GM12864 (cell line): ENCODE results near the gene NXPH4.
A peak's percentile ranks its signal among the peaks of the same experiment; 100 is the strongest.

Source experiments
- DNase-seq: peaks from one replicate; pipeline ENCODE4 v3.0.0-alpha.2; 2011; ENCODE audit warnings: low read depth
- H3K4me3 ChIP-seq: 2 replicates; pipeline ENCODE4 v1.5.1; 2011; ENCODE audit warnings: mild to moderate bottlenecking, low read depth, low read length, control low read depth
- TF ChIP-seq, protein P1 (sequence below): IDR thresholded peaks from 2 replicates; pipeline ENCODE4 v1.5.1; 2011; ENCODE audit warnings: low read depth, mild to moderate bottlenecking, moderate library complexity, low read length, control low read depth, inconsistent platforms; ENCODE audit errors: missing control alignments

NXPH4 gene

DNA sequence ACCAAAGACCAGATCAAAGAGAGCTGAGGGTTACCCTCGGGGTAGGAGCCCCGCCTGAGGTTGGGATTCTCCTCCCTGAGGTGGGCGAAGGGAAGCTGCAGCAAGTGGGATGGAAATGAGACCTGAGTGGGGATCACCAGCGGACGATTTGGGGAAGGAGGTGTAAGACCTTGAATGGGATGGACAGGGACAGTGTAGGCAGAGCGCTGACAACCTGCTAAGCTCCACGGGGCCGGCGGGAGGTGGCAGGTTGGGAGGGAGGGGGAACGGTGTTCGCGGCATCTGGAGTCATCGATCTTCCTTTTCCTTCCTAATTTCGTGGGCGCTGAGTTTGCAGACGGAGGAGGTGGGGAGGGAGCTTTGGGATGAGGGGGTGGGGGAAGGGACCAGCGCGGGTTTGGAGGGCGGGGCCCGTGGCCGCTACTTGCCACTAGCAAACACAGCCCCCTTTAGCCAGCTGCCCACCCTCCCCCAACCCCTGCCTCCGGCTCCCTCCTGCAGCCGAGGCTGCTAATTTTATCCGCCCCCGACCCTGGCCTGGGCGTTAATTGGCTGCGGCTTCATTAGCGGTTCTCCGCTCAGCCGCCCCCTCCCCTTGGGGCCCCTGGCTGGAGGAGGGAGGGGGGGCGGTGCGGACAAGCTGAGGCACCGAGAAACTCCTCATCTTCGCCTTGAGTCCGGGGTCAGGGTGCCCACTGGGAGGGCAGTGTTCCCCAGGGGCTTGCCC, 10.2 kb downstream of the NXPH4 start:
- no peak for DNase-seq
- TF ChIP-seq, protein P1, sequence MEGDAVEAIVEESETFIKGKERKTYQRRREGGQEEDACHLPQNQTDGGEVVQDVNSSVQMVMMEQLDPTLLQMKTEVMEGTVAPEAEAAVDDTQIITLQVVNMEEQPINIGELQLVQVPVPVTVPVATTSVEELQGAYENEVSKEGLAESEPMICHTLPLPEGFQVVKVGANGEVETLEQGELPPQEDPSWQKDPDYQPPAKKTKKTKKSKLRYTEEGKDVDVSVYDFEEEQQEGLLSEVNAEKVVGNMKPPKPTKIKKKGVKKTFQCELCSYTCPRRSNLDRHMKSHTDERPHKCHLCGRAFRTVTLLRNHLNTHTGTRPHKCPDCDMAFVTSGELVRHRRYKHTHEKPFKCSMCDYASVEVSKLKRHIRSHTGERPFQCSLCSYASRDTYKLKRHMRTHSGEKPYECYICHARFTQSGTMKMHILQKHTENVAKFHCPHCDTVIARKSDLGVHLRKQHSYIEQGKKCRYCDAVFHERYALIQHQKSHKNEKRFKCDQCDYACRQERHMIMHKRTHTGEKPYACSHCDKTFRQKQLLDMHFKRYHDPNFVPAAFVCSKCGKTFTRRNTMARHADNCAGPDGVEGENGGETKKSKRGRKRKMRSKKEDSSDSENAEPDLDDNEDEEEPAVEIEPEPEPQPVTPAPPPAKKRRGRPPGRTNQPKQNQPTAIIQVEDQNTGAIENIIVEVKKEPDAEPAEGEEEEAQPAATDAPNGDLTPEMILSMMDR, result no peak
- H3K4me3 ChIP-seq, result no peak overlapping the region; the same call in 1 of the 2 replicates

DNA sequence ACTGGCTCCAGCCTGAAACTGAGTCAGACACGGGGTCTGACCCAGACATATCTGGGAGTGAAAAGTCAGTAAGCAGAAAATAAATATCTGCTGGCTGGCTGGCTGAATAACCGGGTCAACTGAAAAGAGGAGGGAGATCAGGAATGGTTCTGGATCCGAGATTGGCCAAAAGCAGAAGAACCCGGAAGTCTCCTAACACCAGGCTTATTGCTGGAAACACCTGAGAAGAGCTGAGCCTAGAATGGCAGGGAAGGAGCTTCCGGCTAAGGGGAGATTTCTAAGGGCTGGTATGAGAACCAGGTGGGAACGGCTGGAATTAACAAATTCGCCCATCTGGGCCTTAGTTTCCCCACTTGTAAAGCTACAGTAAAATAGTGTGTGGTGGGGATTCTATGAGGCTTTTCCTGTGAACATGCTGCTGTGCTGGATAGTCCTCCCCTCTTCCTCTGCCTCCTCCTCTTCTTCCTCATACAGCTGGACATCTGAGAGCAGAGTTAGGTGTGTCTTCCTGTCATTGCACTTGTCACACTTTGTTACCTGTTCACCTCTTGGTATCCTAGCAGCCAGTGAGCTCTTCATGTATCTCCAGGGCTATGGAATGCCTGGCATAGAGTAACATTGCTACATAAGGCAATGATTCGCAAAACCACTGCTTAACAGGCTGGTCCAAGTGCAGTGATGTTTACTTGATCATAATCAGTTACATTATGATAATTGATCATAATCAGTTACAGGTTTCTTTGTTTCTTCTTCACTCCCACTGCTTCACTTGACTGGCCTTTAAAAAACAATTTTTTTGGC, 10.9 kb downstream of the NXPH4 start:
- TF ChIP-seq, protein P1, result no peak
- no peak overlapping the region; the same call in 1 of the 2 replicates for H3K4me3 ChIP-seq
- no peak for DNase-seq

DNA sequence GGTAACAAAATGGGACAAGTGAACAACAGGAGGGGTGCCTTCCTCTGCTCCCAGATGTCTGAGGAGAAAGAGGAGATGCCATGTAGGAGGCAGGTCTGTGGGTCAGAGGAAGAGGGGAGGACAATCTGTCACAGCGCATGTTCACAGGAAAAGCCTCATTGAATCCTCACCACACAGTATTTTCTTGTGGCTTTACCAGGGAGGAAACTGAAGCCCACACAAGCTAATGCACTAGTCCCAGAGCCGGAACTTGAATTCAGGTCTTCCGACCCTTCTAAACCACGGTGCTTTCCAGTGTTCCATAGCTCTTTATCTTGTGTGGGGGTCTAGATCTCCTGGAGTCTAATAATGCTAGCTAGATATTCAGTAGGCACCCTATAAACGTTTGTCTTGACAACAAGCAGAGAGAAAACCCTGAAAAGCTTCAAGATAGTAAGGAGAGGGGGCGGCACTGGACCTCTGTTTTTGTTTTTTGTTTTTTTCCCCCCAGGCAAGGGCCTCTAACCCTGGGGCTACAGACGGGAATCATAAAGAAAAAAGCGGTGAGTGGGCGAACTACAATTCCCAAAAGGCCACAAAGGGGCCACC, 12.5 kb downstream of the NXPH4 start:
- TF ChIP-seq, protein P1, result no peak
- no peak for DNase-seq
- peak overlapping the region; percentile 79 for H3K4me3 ChIP-seq

DNA sequence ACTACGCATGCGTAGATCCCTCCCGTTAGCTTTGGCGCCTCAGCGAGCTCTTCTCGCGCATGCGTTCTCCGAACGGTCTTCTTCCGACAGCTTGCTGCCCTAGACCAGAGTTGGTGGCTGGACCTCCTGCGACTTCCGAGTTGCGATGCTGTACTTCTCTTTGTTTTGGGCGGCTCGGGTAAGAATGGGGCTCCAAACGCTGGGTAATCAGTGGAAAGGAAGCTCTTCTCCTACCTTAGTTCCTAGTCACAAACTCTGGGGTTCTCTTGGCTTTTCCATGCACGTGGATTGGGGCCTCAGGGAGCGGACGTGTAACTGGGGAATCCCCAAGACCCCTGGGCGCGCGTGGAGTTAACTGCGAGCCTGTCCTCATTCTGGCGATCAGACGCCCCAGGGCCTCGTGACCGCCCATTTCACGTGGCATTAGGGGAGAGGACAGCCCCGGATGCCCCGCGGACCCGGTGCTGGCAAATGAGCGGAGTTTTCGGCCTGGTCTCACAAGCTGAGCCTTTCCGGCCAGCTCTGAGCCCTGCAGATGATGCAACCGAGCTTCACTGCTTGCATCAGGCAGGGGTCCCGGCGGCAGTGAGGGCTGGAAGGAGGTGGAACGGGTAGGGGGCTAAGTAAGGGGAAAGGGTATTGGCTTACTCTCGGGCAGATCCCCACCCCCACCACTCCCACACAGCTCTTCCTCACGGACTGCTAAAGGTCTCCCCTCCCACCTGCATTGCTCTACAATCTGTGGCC, 13.2 kb downstream of the NXPH4 start, which contains the start of gene SHMT2:
Gene SHMT2, plus strand, starts transcription at position 78 of the 747 bp plus-strand sequence. Its CDS starts 68 bp downstream, at position 146.
- TF ChIP-seq, protein P1, result no peak
- peak within 1 kb of the TSS; percentile 79 for H3K4me3 ChIP-seq
- peak; percentile 94 for DNase-seq

GRCh38 chr12:57230381-57231155, 14.0 kb downstream of the NXPH4 start:
- DNase-seq, result no peak
- TF ChIP-seq, protein P1, result no peak

More at GRCh38 chr12:57230381-57231155, 14.0 kb downstream of the NXPH4 start:
- peak overlapping the region; percentile 79 for H3K4me3 ChIP-seq
